ENCODE data around the gene MSL1. TPM values are rescaled to one million over a fixed set of nuclear protein-coding genes. Genes with fewer than 3 reads are reported as not detected.

Gene MSL1
- total and polyA plus RNA-seq, 2 of the 13 experiments (the other 11 are each of a cell fraction or from before 2014, with no cell fraction given): 63.8 to 88.5 TPM

Small RNA genes within 50 kb of the gene (microRNA-seq; reads per million reads assigned to microRNA genes)
- 1.0 reads per million for gene MIR6866

Other genes starting within 250 kb of the MSL1 start
- gene GSDMB, start 203.3 kb upstream of the MSL1 start, total RNA-seq (2016; rRNA removed; fragmentation: Illumina TruSeq; extraction: Trizol): 0.70 and 3.3 TPM in 2 replicates
- 30.4 and 39.4 TPM in 2 replicates for gene GSDMB, start 203.3 kb upstream of the MSL1 start, polyA plus RNA-seq (2011; rRNA removed)
- gene ORMDL3, start 194.4 kb upstream of the MSL1 start, total RNA-seq (2016; rRNA removed; fragmentation: Illumina TruSeq; extraction: Trizol): 125 and 181 TPM in 2 replicates
- 384 and 546 TPM in 2 replicates for gene ORMDL3, start 194.4 kb upstream of the MSL1 start, polyA plus RNA-seq (2011; rRNA removed)
- gene LRRC3C, start 194.2 kb upstream of the MSL1 start, total RNA-seq (2016; rRNA removed; fragmentation: Illumina TruSeq; extraction: Trizol): not detected in 2 replicates
- gene LRRC3C, start 194.2 kb upstream of the MSL1 start, polyA plus RNA-seq (2011; rRNA removed): 0.10 and 0.17 TPM in 2 replicates
- not detected in 2 replicates for gene GSDMA, start 159.0 kb upstream of the MSL1 start, total RNA-seq (2016; rRNA removed; fragmentation: Illumina TruSeq; extraction: Trizol)
- gene GSDMA, start 159.0 kb upstream of the MSL1 start, polyA plus RNA-seq (2011; rRNA removed): 0.07 TPM in 1 of 2 replicates, not detected in the other
- 114 and 146 TPM in 2 replicates for gene PSMD3, start 141.2 kb upstream of the MSL1 start, total RNA-seq (2016; rRNA removed; fragmentation: Illumina TruSeq; extraction: Trizol)
- gene PSMD3, start 141.2 kb upstream of the MSL1 start, polyA plus RNA-seq (2011; rRNA removed): 97.4 and 118 TPM in 2 replicates
- not detected in 2 replicates for gene CSF3, start 106.5 kb upstream of the MSL1 start, total RNA-seq (2016; rRNA removed; fragmentation: Illumina TruSeq; extraction: Trizol)
- 0.07 and 0.09 TPM in 2 replicates for gene CSF3, start 106.5 kb upstream of the MSL1 start, polyA plus RNA-seq (2011; rRNA removed)
- gene MED24, start 67.6 kb upstream of the MSL1 start, total RNA-seq (2016; rRNA removed; fragmentation: Illumina TruSeq; extraction: Trizol): 51.1 and 66.5 TPM in 2 replicates
- 67.7 and 78.0 TPM in 2 replicates for gene MED24, start 67.6 kb upstream of the MSL1 start, polyA plus RNA-seq (2011; rRNA removed)
- 9.9 and 10.4 TPM in 2 replicates for gene THRA, start 59.0 kb upstream of the MSL1 start, total RNA-seq (2016; rRNA removed; fragmentation: Illumina TruSeq; extraction: Trizol)
- gene THRA, start 59.0 kb upstream of the MSL1 start, polyA plus RNA-seq (2011; rRNA removed): 8.0 and 8.6 TPM in 2 replicates
- gene NR1D1, start 21.4 kb upstream of the MSL1 start, total RNA-seq (2016; rRNA removed; fragmentation: Illumina TruSeq; extraction: Trizol): 1.4 and 2.1 TPM in 2 replicates
- 2.7 and 3.6 TPM in 2 replicates for gene NR1D1, start 21.4 kb upstream of the MSL1 start, polyA plus RNA-seq (2011; rRNA removed)
- 29.6 and 30.8 TPM in 2 replicates for gene CASC3, start 18.6 kb downstream of the MSL1 start, total RNA-seq (2016; rRNA removed; fragmentation: Illumina TruSeq; extraction: Trizol)
- gene CASC3, start 18.6 kb downstream of the MSL1 start, polyA plus RNA-seq (2011; rRNA removed): 60.9 and 62.9 TPM in 2 replicates
- gene RAPGEFL1, start 55.5 kb downstream of the MSL1 start, total RNA-seq (2016; rRNA removed; fragmentation: Illumina TruSeq; extraction: Trizol): 1.1 and 4.5 TPM in 2 replicates
- gene RAPGEFL1, start 55.5 kb downstream of the MSL1 start, polyA plus RNA-seq (2011; rRNA removed): 7.3 and 7.8 TPM in 2 replicates
- 10.8 and 11.8 TPM in 2 replicates for gene WIPF2, start 97.3 kb downstream of the MSL1 start, total RNA-seq (2016; rRNA removed; fragmentation: Illumina TruSeq; extraction: Trizol)
- 7.2 and 8.3 TPM in 2 replicates for gene WIPF2, start 97.3 kb downstream of the MSL1 start, polyA plus RNA-seq (2011; rRNA removed)
- 114 and 154 TPM in 2 replicates for gene CDC6, start 165.9 kb downstream of the MSL1 start, total RNA-seq (2016; rRNA removed; fragmentation: Illumina TruSeq; extraction: Trizol)
- 10.7 and 17.4 TPM in 2 replicates for gene CDC6, start 165.9 kb downstream of the MSL1 start, polyA plus RNA-seq (2011; rRNA removed)
- 8.6 and 8.9 TPM in 2 replicates for gene RARA, start 187.2 kb downstream of the MSL1 start, total RNA-seq (2016; rRNA removed; fragmentation: Illumina TruSeq; extraction: Trizol)
- 6.0 and 6.4 TPM in 2 replicates for gene RARA, start 187.2 kb downstream of the MSL1 start, polyA plus RNA-seq (2011; rRNA removed)
- gene GJD3, start 242.8 kb downstream of the MSL1 start, total RNA-seq (2016; rRNA removed; fragmentation: Illumina TruSeq; extraction: Trizol): not detected in 2 replicates
- gene GJD3, start 242.8 kb downstream of the MSL1 start, polyA plus RNA-seq (2011; rRNA removed): not detected in 2 replicates